Tibial nerve (tissue), 4 donors: ENCODE results near the gene HOXD9. TPM values are rescaled to one million over a fixed set of nuclear protein-coding genes. Genes with fewer than 3 reads are reported as not detected.
A peak's percentile ranks its signal among the peaks of the same experiment; 100 is the strongest.

Source experiments
- DNase-seq, 2 donors: peaks; one replicate each; pipeline ENCODE4 v3.0.0-alpha.2; 2019; ENCODE audit warnings: low spot score in 2 of 2
- H3K27ac ChIP-seq, 4 donors: fragments of 200-600 bp; sonication (generic) in 3 of 4; one replicate each; pipeline ENCODE4 v1.5.1; 2017 to 2019; ENCODE audit warnings: mild to moderate bottlenecking in 1 of 4
- H3K27me3 ChIP-seq, 2 donors: fragments of 200-600 bp; sonication (generic) in 1 of 2; one replicate each; pipeline versions ENCODE4 v1.5.1 to v1.6.0; 2017 to 2019
- H3K36me3 ChIP-seq, 3 donors: fragments of 200-600 bp; sonication (generic); one replicate each; pipeline ENCODE4 v1.5.1; 2018 to 2019
- H3K4me1 ChIP-seq, 4 donors: fragments of 200-600 bp; sonication (generic) in 3 of 4; one replicate each; pipeline ENCODE4 v1.5.1; 2017 to 2019
- H3K4me3 ChIP-seq, 4 donors: fragments of 200-600 bp; sonication (generic) in 3 of 4; one replicate each; pipeline ENCODE4 v1.5.1; 2017 to 2019; ENCODE audit warnings: mild to moderate bottlenecking in 1 of 4, moderate library complexity in 1 of 4
- H3K9me3 ChIP-seq, 4 donors: fragments of 200-600 bp; sonication (generic) in 3 of 4; one replicate each; pipeline ENCODE4 v1.5.1; 2017 to 2019
- EP300 ChIP-seq, 2 donors: sonication (generic); formaldehyde crosslinking; IDR thresholded peaks; one replicate each; pipeline ENCODE4 v1.6.1; 2017; ENCODE audit warnings: antibody characterized with exemption in 2 of 2, mild to moderate bottlenecking in 1 of 2
- POLR2A ChIP-seq, 2 donors: fragments of 450-650 bp; IDR thresholded peaks; one replicate each; pipeline ENCODE4 v1.6.1; 2017; ENCODE audit warnings: antibody characterized with exemption in 2 of 2, mild to moderate bottlenecking in 2 of 2, moderate library complexity in 2 of 2
- WGBS, 2 donors: methylation state at CpG; one replicate each; pipeline ENCODE4 v1.1.5; 2018; 5-methylcytosine and 5-hydroxymethylcytosine counted together
- total RNA-seq, 4 donors: library from RNA; depleted of rRNA; stranded (reverse); fragments of >200 nt; gene quantifications; one replicate each; pipeline ENCODE4 v1.1.0, GENCODE V29; 2016
- TF ChIP-seq, protein P1 (sequence below), 5 experiments: fragments of 200-600 bp in 3 of 5; fragments of 450-650 bp in 2 of 5; sonication (generic) in 3 of 5; IDR thresholded peaks; one replicate each; pipeline ENCODE4 v1.5.1; 2016 to 2019; ENCODE audit warnings: antibody characterized with exemption in 5 of 5, mild to moderate bottlenecking in 3 of 5, moderate library complexity in 2 of 5

The HOXD9 gene
- total RNA-seq, 4 donors from 2014 or later: 1.9 to 9.4 (median 5.9) TPM

DNA sequence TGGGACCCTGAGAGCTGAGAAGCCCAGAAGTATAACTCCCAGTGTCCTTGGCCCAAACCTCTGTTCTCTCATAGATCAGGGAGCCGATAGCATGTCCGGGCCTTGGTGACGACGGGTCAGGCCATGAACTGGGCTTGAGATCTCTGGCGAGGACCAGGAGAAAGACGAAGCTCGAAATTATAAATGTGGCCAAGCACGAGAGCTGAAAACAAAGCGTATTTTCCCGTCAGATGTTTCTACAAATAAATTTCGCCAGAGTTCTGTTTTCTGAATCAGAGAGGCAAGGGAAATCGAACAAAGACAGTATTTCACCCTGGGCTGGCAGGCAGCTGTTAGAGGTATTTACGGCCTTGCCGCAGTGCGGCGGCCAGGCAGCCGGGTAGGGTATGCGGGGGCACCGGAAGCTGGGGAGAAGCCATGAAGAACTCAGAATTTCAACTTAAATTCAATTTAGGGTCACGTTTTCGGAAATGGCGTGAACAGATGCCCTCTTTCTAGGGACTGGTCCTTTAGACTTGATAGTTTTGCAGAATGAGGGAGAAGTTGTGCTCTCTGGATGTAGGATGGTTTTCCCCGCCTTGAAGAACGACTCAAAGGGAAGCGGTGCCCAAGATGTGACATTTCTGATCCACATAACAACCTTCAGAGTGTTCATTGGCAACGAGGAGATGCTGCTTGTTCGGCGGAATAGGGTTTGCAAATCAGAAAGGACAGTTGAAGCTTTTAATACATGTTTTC is 16.6 kb downstream of the HOXD9 start:
- H3K4me3 ChIP-seq: peak overlapping the region in 3 of 4 donors; percentile 8 to 70 (median 52)
- no peaks in the 10 kb centered on the region for H3K9me3 ChIP-seq
- no peak for DNase-seq
- TF ChIP-seq EP300 (IDR thresholded peaks at IDR 0.05): peak in 1 of 2 donors; percentile 5
- TF ChIP-seq, protein P1, sequence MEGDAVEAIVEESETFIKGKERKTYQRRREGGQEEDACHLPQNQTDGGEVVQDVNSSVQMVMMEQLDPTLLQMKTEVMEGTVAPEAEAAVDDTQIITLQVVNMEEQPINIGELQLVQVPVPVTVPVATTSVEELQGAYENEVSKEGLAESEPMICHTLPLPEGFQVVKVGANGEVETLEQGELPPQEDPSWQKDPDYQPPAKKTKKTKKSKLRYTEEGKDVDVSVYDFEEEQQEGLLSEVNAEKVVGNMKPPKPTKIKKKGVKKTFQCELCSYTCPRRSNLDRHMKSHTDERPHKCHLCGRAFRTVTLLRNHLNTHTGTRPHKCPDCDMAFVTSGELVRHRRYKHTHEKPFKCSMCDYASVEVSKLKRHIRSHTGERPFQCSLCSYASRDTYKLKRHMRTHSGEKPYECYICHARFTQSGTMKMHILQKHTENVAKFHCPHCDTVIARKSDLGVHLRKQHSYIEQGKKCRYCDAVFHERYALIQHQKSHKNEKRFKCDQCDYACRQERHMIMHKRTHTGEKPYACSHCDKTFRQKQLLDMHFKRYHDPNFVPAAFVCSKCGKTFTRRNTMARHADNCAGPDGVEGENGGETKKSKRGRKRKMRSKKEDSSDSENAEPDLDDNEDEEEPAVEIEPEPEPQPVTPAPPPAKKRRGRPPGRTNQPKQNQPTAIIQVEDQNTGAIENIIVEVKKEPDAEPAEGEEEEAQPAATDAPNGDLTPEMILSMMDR (IDR thresholded peaks at IDR 0.05): no peak
- no peak for TF ChIP-seq POLR2A (IDR thresholded peaks at IDR 0.05)
- H3K4me1 ChIP-seq: peaks cover 0 to 47% (median 2%) of the 10 kb centered on the region in 4 donors
- 47 to 49% methylated on average over 28 of the region's 28 CpGs for WGBS, 2 donors
- no peaks in the 10 kb centered on the region for H3K36me3 ChIP-seq
- peak overlapping the region; percentile 55 to 90 (median 66) for H3K27ac ChIP-seq
- H3K27me3 ChIP-seq: peaks cover 0 to 53% of the 10 kb centered on the region in 2 donors

DNA sequence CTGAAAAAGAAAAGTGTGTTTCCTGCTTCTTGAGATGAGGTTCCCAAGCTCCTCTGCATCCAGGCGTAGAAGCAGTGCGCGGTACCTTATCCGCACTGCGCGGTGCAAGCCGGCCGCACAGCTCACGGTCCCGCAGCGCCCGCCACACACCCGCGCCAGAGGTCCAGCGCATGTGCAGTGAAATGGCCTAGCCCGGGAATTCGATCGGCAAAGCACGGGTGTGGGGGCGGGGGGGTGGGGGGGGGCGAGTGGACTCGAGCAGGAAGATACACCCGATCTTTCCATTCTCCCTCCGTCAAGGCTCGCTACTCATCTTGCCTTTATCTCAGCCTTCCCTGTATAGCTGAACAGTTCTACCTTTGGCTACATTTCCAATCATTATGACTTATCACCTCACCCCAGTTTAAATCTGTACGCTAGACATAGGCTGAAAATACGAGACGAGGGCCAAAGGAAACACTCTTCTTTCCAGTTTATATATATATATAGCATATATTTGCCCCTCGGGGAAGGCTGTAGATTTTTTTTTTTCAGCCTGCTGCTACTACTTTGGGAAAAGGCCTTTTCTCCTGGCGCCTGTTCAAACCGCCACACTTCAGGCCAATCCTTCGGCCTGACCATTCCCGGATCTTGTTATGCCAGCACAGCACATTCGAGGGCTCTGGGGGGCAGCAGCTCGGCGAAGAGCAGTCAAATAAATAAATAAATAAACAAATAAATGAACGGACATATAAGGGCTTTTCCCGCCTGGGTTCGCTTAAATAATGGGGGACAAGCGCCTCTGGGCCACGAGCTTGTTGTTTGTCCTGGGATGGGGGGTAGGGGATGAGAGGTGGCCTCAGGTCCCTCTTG is 17.4 kb downstream of the HOXD9 start:
- H3K27ac ChIP-seq: peak overlapping the region; percentile 55 to 90 (median 67)
- TF ChIP-seq, protein P1 (IDR thresholded peaks at IDR 0.05): no peak
- no peak for TF ChIP-seq EP300 (IDR thresholded peaks at IDR 0.05)
- no peak for TF ChIP-seq POLR2A (IDR thresholded peaks at IDR 0.05)
- no peaks in the 10 kb centered on the region for H3K36me3 ChIP-seq
- H3K4me1 ChIP-seq: peaks cover 0 to 43% (median 0%) of the 10 kb centered on the region in 4 donors
- H3K9me3 ChIP-seq: no peaks in the 10 kb centered on the region
- H3K4me3 ChIP-seq: peak overlapping the region; percentile 32 to 70 (median 47)
- peaks cover 0 to 48% of the 10 kb centered on the region in 2 donors for H3K27me3 ChIP-seq
- 11 to 30% methylated on average over 24 to 41 of the region's 41 CpGs for WGBS, 2 donors
- no peak for DNase-seq

DNA sequence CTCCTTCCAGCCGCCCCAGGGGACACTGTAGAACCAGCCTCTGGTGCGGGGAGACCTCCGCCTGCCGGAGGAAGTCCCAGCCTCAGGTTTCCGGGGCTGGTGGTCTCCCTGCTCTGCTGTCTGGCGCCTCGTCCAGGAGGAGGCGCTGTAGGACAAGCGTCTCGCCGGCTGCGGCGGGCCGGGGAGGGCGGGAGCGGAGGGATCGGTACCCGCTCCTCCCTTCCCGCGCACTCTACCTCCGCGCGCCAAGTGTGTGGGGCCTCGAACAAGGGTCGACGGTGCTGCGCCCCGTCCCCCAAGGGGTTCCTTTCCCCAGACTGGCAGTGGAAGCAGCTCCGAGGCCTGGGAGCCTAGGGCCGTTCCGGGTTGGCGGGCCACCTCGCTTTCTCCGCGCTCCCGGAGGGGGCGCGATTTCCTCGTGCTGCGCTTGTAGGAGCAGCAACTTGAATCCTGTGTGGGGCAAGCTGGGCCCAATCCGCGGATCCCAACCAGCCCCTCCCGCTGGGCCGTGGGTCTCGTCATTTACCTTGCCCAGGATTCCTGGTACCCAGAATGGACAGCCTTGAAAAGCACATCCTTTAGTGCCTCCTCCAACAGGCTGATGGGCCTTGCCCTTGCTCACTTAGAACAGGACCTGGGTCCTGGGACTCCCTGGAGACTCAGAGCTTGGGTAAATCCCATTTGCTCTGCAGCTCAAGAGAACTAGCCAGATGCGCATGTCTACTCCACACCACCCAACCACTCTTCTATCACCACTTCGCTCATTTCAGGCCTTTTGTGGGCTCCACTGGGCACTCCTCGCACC is 18.2 kb downstream of the HOXD9 start:
- peak overlapping the region; percentile 55 to 90 (median 67) for H3K27ac ChIP-seq
- H3K4me3 ChIP-seq: peak overlapping the region; percentile 32 to 70 (median 47)
- H3K27me3 ChIP-seq: peaks cover 0 to 45% of the 10 kb centered on the region in 2 donors
- no peak for TF ChIP-seq POLR2A (IDR thresholded peaks at IDR 0.05)
- TF ChIP-seq EP300 (IDR thresholded peaks at IDR 0.05): peak in 1 of 2 donors; percentile 42
- TF ChIP-seq, protein P1 (IDR thresholded peaks at IDR 0.05): peak; percentile 88 to 99 (median 91)
- WGBS, 2 donors: 8 to 12% methylated on average over 30 to 41 of the region's 48 CpGs
- H3K36me3 ChIP-seq: no peaks in the 10 kb centered on the region
- DNase-seq: peak in 1 of 2 donors; percentile 54
- H3K9me3 ChIP-seq: no peaks in the 10 kb centered on the region
- peaks cover 0 to 35% (median 0%) of the 10 kb centered on the region in 4 donors for H3K4me1 ChIP-seq

DNA sequence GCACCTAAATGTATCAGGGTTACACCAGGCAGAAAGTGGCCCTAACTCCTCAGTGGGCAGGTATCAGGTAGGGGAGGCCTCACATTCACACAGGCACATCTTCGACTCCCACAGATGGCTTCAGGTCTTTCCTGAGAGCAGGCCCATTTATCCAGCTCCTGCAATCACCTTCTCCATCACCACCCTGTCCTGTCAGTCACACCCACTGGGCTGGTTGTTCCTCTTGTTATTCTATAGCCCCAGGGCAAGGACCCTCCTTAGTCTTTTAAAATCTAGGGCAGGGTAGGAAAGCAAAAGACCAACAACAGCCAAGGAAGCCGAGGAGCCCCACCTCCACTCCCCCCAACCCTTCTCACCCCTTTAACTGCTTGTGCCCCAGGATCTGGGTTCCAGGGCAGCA is 19.8 kb downstream of the HOXD9 start:
- no peaks in the 10 kb centered on the region for H3K9me3 ChIP-seq
- H3K4me3 ChIP-seq: no peak overlapping the region
- no peak for DNase-seq
- peaks cover 0 to 20% (median 0%) of the 10 kb centered on the region in 4 donors for H3K4me1 ChIP-seq
- TF ChIP-seq EP300 (IDR thresholded peaks at IDR 0.05) (no peak), POLR2A (IDR thresholded peaks at IDR 0.05) (no peak)
- TF ChIP-seq, protein P1 (IDR thresholded peaks at IDR 0.05): no peak
- WGBS, 2 donors: 75 to 78% methylated on average over 2 of the region's 2 CpGs
- H3K36me3 ChIP-seq: peaks cover 0 to 1% (median 0%) of the 10 kb centered on the region in 3 donors
- H3K27ac ChIP-seq: no peak overlapping the region
- H3K27me3 ChIP-seq: peaks cover 0 to 45% of the 10 kb centered on the region in 2 donors
